Uterus (tissue), 4 donors: ENCODE results near the gene BRMS1L. TPM values are rescaled to one million over a fixed set of nuclear protein-coding genes. Genes with fewer than 3 reads are reported as not detected.

Source experiments
- DNase-seq, 2 donors: peaks; one replicate each; pipeline ENCODE4 v3.0.0-alpha.2; 2019 to 2020
- H3K27ac ChIP-seq, 2 donors: fragments of 200-600 bp; sonication (generic); 1 replicate in 1 of 2; 2 replicates in 1 of 2; pipeline ENCODE4 v1.5.1; 2016 to 2018
- H3K27me3 ChIP-seq, 2 donors: fragments of 200-600 bp; sonication (generic); one replicate each; pipeline ENCODE4 v1.5.1; 2018 to 2019; ENCODE audit warnings: control low read depth in 1 of 2
- H3K36me3 ChIP-seq, 2 donors: fragments of 200-600 bp; sonication (generic); one replicate each; pipeline ENCODE4 v1.5.1; 2019; ENCODE audit warnings: control low read depth in 1 of 2
- H3K4me1 ChIP-seq, 2 donors: fragments of 200-600 bp; sonication (generic); one replicate each; pipeline ENCODE4 v1.5.1; 2018 to 2019; ENCODE audit warnings: control low read depth in 1 of 2
- H3K4me3 ChIP-seq, 2 donors: fragments of 200-600 bp; sonication (generic); 1 replicate in 1 of 2; 2 replicates in 1 of 2; pipeline ENCODE4 v1.5.1; 2018 to 2019; ENCODE audit warnings: mild to moderate bottlenecking in 1 of 2
- H3K9me3 ChIP-seq, 2 donors: fragments of 200-600 bp; sonication (generic); one replicate each; pipeline ENCODE4 v1.5.1; 2019; ENCODE audit warnings: control low read depth in 1 of 2
- CTCF ChIP-seq, 4 experiments: fragments of 200-600 bp in 2 of 4; fragments of 450-650 bp in 2 of 4; sonication (generic) in 2 of 4; IDR thresholded peaks; one replicate each; pipeline ENCODE4 v1.5.1; 2016 to 2019; ENCODE audit warnings: antibody characterized with exemption in 4 of 4, mild to moderate bottlenecking in 2 of 4, moderate library complexity in 1 of 4
- POLR2A ChIP-seq, 2 donors: fragments of 450-650 bp; IDR thresholded peaks; one replicate each; pipeline ENCODE4 v1.6.1; 2016; ENCODE audit warnings: antibody characterized with exemption in 2 of 2, mild to moderate bottlenecking in 1 of 2, moderate library complexity in 1 of 2
- intact Hi-C: fragments of 100-400 bp; cut with DNase I; formaldehyde crosslinking; loops from one replicate; pipeline ENCODE4 v1.15.1; 2023; ENCODE audit warnings: low total_unique reads
- total RNA-seq, 4 donors: library from RNA; depleted of rRNA in 3 of 4; stranded (reverse); fragments of >200 nt in 3 of 4; gene quantifications; one replicate each; pipeline versions ENCODE4 v1.1.0 to v1.2.4, GENCODE V29; 2014 to 2023
- donor health status: DM: yes; HTN: yes; CAD: no.

Gene BRMS1L
- total RNA-seq, 4 donors from 2014 or later, result 1.5 to 16.3 (median 8.5) TPM

GRCh38 chr14:35861204-35861868 lies 35.2 kb downstream of the BRMS1L start:
- Histone ChIP-seq H3K27ac (no peak overlapping the region), H3K9me3 (no peaks in the 10 kb centered on the region), H3K36me3 (no peaks in the 10 kb centered on the region), H3K4me3 (no peak overlapping the region), H3K27me3 (no peaks in the 10 kb centered on the region), H3K4me1 (no peaks in the 10 kb centered on the region)
- intact Hi-C loops, result no loop called here
- DNase-seq, result no peak
- TF ChIP-seq POLR2A (IDR thresholded peaks at IDR 0.05) (no peak), CTCF (IDR thresholded peaks at IDR 0.05) (no peak)

GRCh38 chr14:35865611-35866324 lies 39.6 kb downstream of the BRMS1L start:
- H3K36me3 ChIP-seq, result no peaks in the 10 kb centered on the region
- no peak overlapping the region for H3K27ac ChIP-seq
- intact Hi-C loops, result no loop called here

GRCh38 chr14:35866595-35867279 lies 40.6 kb downstream of the BRMS1L start:
- DNase-seq, result no peak
- H3K36me3 ChIP-seq, result no peaks in the 10 kb centered on the region
- intact Hi-C loops, result no loop called here
- TF ChIP-seq CTCF (IDR thresholded peaks at IDR 0.05) (no peak), POLR2A (IDR thresholded peaks at IDR 0.05) (no peak)
- no peak overlapping the region for H3K4me3 ChIP-seq
- no peaks in the 10 kb centered on the region for H3K27me3 ChIP-seq
- H3K4me1 ChIP-seq, result no peaks in the 10 kb centered on the region
- H3K9me3 ChIP-seq, result no peaks in the 10 kb centered on the region
- no peak overlapping the region for H3K27ac ChIP-seq

More at GRCh38 chr14:35865611-35866324, 39.6 kb downstream of the BRMS1L start:
- DNase-seq, result no peak
- Histone ChIP-seq H3K9me3 (no peaks in the 10 kb centered on the region), H3K4me3 (no peak overlapping the region), H3K4me1 (no peaks in the 10 kb centered on the region), H3K27me3 (no peaks in the 10 kb centered on the region)
- no peak for TF ChIP-seq POLR2A (IDR thresholded peaks at IDR 0.05)
- TF ChIP-seq CTCF (IDR thresholded peaks at IDR 0.05), result no peak

- TF ChIP-seq POLR2A (IDR thresholded peaks at IDR 0.05) (no peak), CTCF (IDR thresholded peaks at IDR 0.05) (no peak)
- H3K27me3 ChIP-seq, result no peaks in the 10 kb centered on the region
- no peak for DNase-seq
- no peak overlapping the region for H3K4me3 ChIP-seq
- intact Hi-C loops, result no loop called here
- H3K36me3 ChIP-seq, result no peaks in the 10 kb centered on the region
- H3K4me1 ChIP-seq, result no peaks in the 10 kb centered on the region
- H3K27ac ChIP-seq, result no peak overlapping the region
- no peaks in the 10 kb centered on the region for H3K9me3 ChIP-seq
These were observed 41.1 kb downstream of the BRMS1L start for GRCh38 chr14:35867280-35867629.

GRCh38 chr14:35875296-35875695 lies 49.2 kb downstream of the BRMS1L start:
- TF ChIP-seq CTCF (IDR thresholded peaks at IDR 0.05) (no peak), POLR2A (IDR thresholded peaks at IDR 0.05) (no peak)
- H3K27me3 ChIP-seq, result no peaks in the 10 kb centered on the region
- H3K27ac ChIP-seq, result no peak overlapping the region
- no peaks in the 10 kb centered on the region for H3K9me3 ChIP-seq
- no peak overlapping the region for H3K4me3 ChIP-seq
- intact Hi-C loops, result loop anchor here (2.0 kb wide), 1 partner anchor 22 kb away; no protein-coding TSS in a partner anchor
- no peaks in the 10 kb centered on the region for H3K36me3 ChIP-seq
- no peak for DNase-seq
- no peaks in the 10 kb centered on the region for H3K4me1 ChIP-seq
